HG02588 (cell line): ENCODE data around the gene PROP1.
"Not testable (repeated sequence)": the region's sequence is repeated elsewhere in the genome, so short reads cannot be mapped to it uniquely, and the experiment has no call there.

Experiments used
- ATAC-seq: cut with Tn5 transposase; IDR thresholded peaks from one replicate; pipeline ENCODE4 v1.9.1; 2021; ENCODE audit warnings: mild to moderate bottlenecking, moderate library complexity; ENCODE audit not compliant: unreplicated experiment

The PROP1 gene

GRCh38 chr5:177947912-177948311 is 48.1 kb downstream of the PROP1 start:
- not testable (repeated sequence) for ATAC-seq

- ATAC-seq: not testable (repeated sequence)
Observed at GRCh38 chr5:177945601-177946283, 50.3 kb downstream of the PROP1 start.

- not testable (repeated sequence) for ATAC-seq
Observed at GRCh38 chr5:177945145-177945544, 50.9 kb downstream of the PROP1 start.

GRCh38 chr5:177943805-177944736 is 52.0 kb downstream of the PROP1 start:
- not testable (repeated sequence) for ATAC-seq

- ATAC-seq: not testable (repeated sequence)
Observed at GRCh38 chr5:177942896-177943295, 53.1 kb downstream of the PROP1 start.
